Cortex of kidney (tissue), 1 donor: ENCODE data around the gene ERC2.
"Not testable (repeated sequence)": the region's sequence is repeated elsewhere in the genome, so short reads cannot be mapped to it uniquely, and the experiment has no call there.

Experiments used
- DNase-seq: peaks from one replicate; lab custom pipeline; 2025; lab: John Stamatoyannopoulos, UW

ERC2 gene

GRCh38 chr3:56468184-56469106, at the start of gene ERC2:
TSS of gene ERC2 (minus strand) at chr3:56468467.
- DNase-seq: no peak

GRCh38 chr3:56502738-56503137, 34.5 kb upstream of the ERC2 start:
- no peak for DNase-seq

- DNase-seq: not testable (repeated sequence)
Observed at GRCh38 chr3:56496376-56496775, 28.1 kb upstream of the ERC2 start.

GRCh38 chr3:56494679-56495322, 26.5 kb upstream of the ERC2 start:
- no peak for DNase-seq

- DNase-seq: no peak
Observed at GRCh38 chr3:56491566-56491965, 23.3 kb upstream of the ERC2 start.

- no peak for DNase-seq
Observed at GRCh38 chr3:56488812-56489600, 20.7 kb upstream of the ERC2 start.

- DNase-seq: no peak
Observed at GRCh38 chr3:56484525-56485032, 16.3 kb upstream of the ERC2 start.

- no peak for DNase-seq
Observed at GRCh38 chr3:56484122-56484521, 15.9 kb upstream of the ERC2 start.

GRCh38 chr3:56477646-56478045, 9.4 kb upstream of the ERC2 start:
- no peak for DNase-seq

- DNase-seq: no peak
Observed at GRCh38 chr3:56476771-56477170, 8.5 kb upstream of the ERC2 start.

- no peak for DNase-seq
Observed at GRCh38 chr3:56471771-56472170, 3.5 kb upstream of the ERC2 start.

- no peak for DNase-seq
Observed at GRCh38 chr3:56469141-56469540, 874 bp upstream of the ERC2 start.

GRCh38 chr3:56467801-56468183, 475 bp downstream of the ERC2 start:
- no peak for DNase-seq

- peak; percentile 16 for DNase-seq
Observed at GRCh38 chr3:56467108-56467507, 1.2 kb downstream of the ERC2 start.

GRCh38 chr3:56459719-56460118, 8.5 kb downstream of the ERC2 start:
- no peak for DNase-seq

- no peak for DNase-seq
Observed at GRCh38 chr3:56459104-56459496, 9.2 kb downstream of the ERC2 start.

GRCh38 chr3:56458496-56459103, 9.7 kb downstream of the ERC2 start:
- DNase-seq: no peak

- no peak for DNase-seq
Observed at GRCh38 chr3:56456117-56456516, 12.2 kb downstream of the ERC2 start.

- DNase-seq: no peak
Observed at GRCh38 chr3:56453011-56453410, 15.3 kb downstream of the ERC2 start.

- no peak for DNase-seq
Observed at GRCh38 chr3:56452085-56452484, 16.2 kb downstream of the ERC2 start.

GRCh38 chr3:56443372-56443771, 24.9 kb downstream of the ERC2 start:
- no peak for DNase-seq

- DNase-seq: no peak
Observed at GRCh38 chr3:56428667-56429066, 39.6 kb downstream of the ERC2 start.
